ENCODE data around the gene HNRNPA3. TPM values are rescaled to one million over a fixed set of nuclear protein-coding genes. Genes with fewer than 3 reads are reported as not detected.

HNRNPA3 gene
- 24.6 and 57.6 TPM in 2 replicates for total RNA-seq

DNA sequence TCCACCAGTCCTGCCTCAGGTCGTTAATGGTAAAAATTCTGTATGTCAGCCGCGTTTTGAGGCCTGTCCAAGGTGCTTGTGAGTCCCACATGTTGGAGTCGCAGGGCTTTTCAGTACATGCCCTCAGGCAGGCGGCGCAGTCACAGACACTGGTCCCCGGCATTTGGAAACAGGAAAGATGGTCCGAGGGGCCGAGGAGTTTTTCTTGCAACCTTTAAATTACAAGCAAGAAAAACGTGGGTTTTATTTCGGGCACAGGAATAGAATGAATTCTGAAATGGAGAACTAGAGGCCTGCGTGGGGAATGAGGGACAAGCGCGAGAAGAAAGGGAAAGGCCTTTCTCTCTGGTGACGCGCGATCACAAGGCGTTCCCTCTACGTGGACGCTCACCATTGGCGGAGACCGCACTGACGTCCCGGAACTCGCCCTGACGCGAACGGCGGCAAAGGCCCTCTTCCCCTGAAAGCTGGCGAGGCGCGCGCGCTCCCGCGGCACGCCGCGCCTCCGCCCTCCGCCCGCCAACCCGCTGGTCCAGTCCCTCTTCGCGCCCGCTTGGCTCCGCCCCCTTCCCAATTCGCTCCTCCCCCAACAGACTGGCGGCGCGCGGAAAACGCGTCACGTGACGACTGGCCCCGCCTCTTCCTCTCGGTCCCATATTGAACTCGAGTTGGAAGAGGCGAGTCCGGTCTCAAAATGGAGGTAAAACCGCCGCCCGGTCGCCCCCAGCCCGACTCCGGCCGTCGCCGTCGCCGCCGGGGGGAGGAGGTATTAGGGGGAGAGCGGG lies at the start of gene HNRNPA3:
Gene HNRNPA3 (plus strand): TSS at position 689 of the 785 bp plus-strand sequence. CDS start 6 bp downstream, at position 695.

DNA sequence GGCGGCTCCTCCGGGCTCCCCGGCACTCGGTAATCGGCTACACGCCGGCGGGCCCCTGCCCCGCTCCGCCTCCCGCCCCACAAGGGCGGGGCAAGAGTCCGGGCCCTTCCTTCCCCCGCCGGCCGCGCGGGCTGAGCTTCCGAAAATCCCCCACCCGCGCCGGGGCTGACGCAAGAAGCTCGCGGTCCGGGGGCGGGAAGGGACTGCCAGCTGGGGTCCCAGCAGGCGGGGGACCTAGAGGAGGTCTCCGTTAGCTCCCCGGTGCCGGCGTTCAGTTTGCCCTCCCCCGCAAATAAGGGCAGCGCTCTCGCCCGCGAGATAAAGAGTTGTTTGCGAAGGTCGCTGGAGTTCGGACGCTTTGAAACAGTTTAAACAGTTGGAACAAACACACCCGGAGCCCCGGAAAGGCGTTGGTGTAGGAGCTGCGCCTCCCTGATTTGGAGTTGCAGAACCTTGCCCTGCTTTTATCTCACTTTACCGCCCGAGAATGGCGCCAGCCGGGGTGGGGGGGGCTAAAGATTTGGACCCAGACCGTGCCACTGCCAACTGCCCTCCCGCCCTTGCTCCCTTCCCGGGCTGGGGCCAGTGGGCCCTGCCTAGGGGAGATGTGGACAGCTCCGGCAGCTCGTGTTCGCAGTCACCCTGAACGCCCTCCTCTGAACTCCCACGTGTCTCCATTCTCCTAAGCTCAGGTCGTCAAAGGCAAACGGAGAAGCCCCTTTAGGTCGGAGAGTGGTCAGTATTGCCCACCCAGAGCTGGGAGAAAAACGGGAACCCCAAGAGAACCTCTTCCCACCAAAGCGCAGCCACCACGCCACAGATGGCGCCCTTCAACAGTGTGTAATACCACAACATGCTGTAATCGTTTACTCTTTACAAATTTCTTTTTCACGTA lies 52.3 kb downstream of the HNRNPA3 start, which contains the start of gene NFE2L2:
Gene NFE2L2 (minus strand): TSS at position 35 of the 895 bp plus-strand sequence. CDS start 151 bp downstream, outside the sequence.

Other genes with a start within 250 kb of the HNRNPA3 start
- gene NFE2L2, start 51.9 kb downstream of the HNRNPA3 start, total RNA-seq: 146 and 162 TPM in 2 replicates
- gene AGPS, start 180.0 kb downstream of the HNRNPA3 start, total RNA-seq: 21.8 and 66.7 TPM in 2 replicates